GM18517 (cell line): ENCODE results near the gene OSBPL1A.

Source experiments
- ATAC-seq: cut with Tn5 transposase; IDR thresholded peaks from one replicate; pipeline ENCODE4 v1.9.1; 2021; ENCODE audit warnings: mild to moderate bottlenecking, moderate library complexity; ENCODE audit not compliant: unreplicated experiment

The OSBPL1A gene

GRCh38 chr18:24230766-24231165 is 166.9 kb downstream of the OSBPL1A start:
- no peak for ATAC-seq

GRCh38 chr18:24228667-24229041 is 169.0 kb downstream of the OSBPL1A start:
- no peak for ATAC-seq

GRCh38 chr18:24227977-24228666 is 169.5 kb downstream of the OSBPL1A start:
- no peak for ATAC-seq

GRCh38 chr18:24220318-24220688 is 177.3 kb downstream of the OSBPL1A start:
- no peak for ATAC-seq

GRCh38 chr18:24219561-24220317 is 177.9 kb downstream of the OSBPL1A start:
- ATAC-seq = no peak

- no peak for ATAC-seq
Measured at GRCh38 chr18:24214913-24215312, 182.7 kb downstream of the OSBPL1A start.

- ATAC-seq = no peak
Measured at GRCh38 chr18:24214144-24214543, 183.5 kb downstream of the OSBPL1A start.

- ATAC-seq = no peak
Measured at GRCh38 chr18:24212939-24213338, 184.7 kb downstream of the OSBPL1A start.

GRCh38 chr18:24209558-24209957 is 188.1 kb downstream of the OSBPL1A start:
- ATAC-seq = no peak

GRCh38 chr18:24208270-24209035 is 189.2 kb downstream of the OSBPL1A start:
- no peak for ATAC-seq

- no peak for ATAC-seq
Measured at GRCh38 chr18:24204904-24205303, 192.7 kb downstream of the OSBPL1A start.

- ATAC-seq = no peak
Measured at GRCh38 chr18:24201699-24202687, 195.6 kb downstream of the OSBPL1A start.

- no peak for ATAC-seq
Measured at GRCh38 chr18:24200494-24201290, 196.9 kb downstream of the OSBPL1A start.

GRCh38 chr18:24199372-24199962 is 198.2 kb downstream of the OSBPL1A start:
- ATAC-seq = no peak

GRCh38 chr18:24198461-24198860 is 199.2 kb downstream of the OSBPL1A start:
- ATAC-seq = no peak

- ATAC-seq = no peak
Measured at GRCh38 chr18:24197412-24197811, 200.2 kb downstream of the OSBPL1A start.

- ATAC-seq = no peak
Measured at GRCh38 chr18:24196764-24197163, 200.9 kb downstream of the OSBPL1A start.

GRCh38 chr18:24195296-24196053 is 202.1 kb downstream of the OSBPL1A start:
- ATAC-seq = no peak

- no peak for ATAC-seq
Measured at GRCh38 chr18:24190590-24190989, 207.0 kb downstream of the OSBPL1A start.
